Vagina (tissue), 2 donors: ENCODE results near the gene CDK6. TPM values are rescaled to one million over a fixed set of nuclear protein-coding genes. Genes with fewer than 3 reads are reported as not detected.

Experiments
- DNase-seq, 2 donors: peaks; one replicate each; pipeline ENCODE4 v3.0.0-alpha.2; 2017; ENCODE audit errors: extremely low spot score in 2 of 2
- H3K27ac ChIP-seq: fragments of 200-600 bp; sonication (generic); one replicate; pipeline ENCODE4 v1.5.1; 2019
- H3K27me3 ChIP-seq: fragments of 200-600 bp; sonication (generic); one replicate; pipeline ENCODE4 v1.5.1; 2019
- H3K36me3 ChIP-seq, 2 donors: fragments of 200-600 bp; sonication (generic); one replicate each; pipeline ENCODE4 v1.5.1; 2017 to 2019
- H3K4me1 ChIP-seq: fragments of 200-600 bp; sonication (generic); one replicate; pipeline ENCODE4 v1.5.1; 2019
- H3K4me3 ChIP-seq, 2 donors: fragments of 200-600 bp; sonication (generic); 1 replicate in 1 of 2; 2 replicates in 1 of 2; pipeline ENCODE4 v1.5.1; 2016 to 2019
- H3K9me3 ChIP-seq: fragments of 200-600 bp; sonication (generic); one replicate; pipeline ENCODE4 v1.5.1; 2019
- POLR2A ChIP-seq, 2 donors: fragments of 450-650 bp; IDR thresholded peaks; one replicate each; pipeline ENCODE4 v1.6.1; 2017; ENCODE audit warnings: antibody characterized with exemption in 2 of 2, mild to moderate bottlenecking in 2 of 2, moderate library complexity in 2 of 2
- POLR2AphosphoS5 ChIP-seq, 2 donors: sonication (generic); formaldehyde crosslinking; IDR thresholded peaks; one replicate each; pipeline ENCODE4 v1.9.0; 2017; ENCODE audit warnings: antibody characterized with exemption in 2 of 2, mild to moderate bottlenecking in 2 of 2, low read depth in 1 of 2; ENCODE audit not compliant: insufficient read depth in 1 of 2
- intact Hi-C: fragments of 100-400 bp; cut with DNase I; formaldehyde crosslinking; loops from one replicate; pipeline ENCODE4 v1.15.1; 2023
- total RNA-seq: library from RNA; depleted of rRNA; stranded (reverse); fragments of >200 nt; gene quantifications from one replicate; pipeline ENCODE4 v1.2.3, GENCODE V29; 2016
- TF ChIP-seq, protein P1 (sequence below), 3 experiments: fragments of 450-650 bp in 2 of 3; fragments of 200-600 bp in 1 of 3; sonication (generic) in 1 of 3; IDR thresholded peaks; one replicate each; pipeline ENCODE4 v1.5.1; 2017 to 2019; ENCODE audit warnings: antibody characterized with exemption in 3 of 3, mild to moderate bottlenecking in 2 of 3, moderate library complexity in 2 of 3

CDK6 gene
- total RNA-seq, 1 donor from 2014 or later = 20.6 TPM

DNA sequence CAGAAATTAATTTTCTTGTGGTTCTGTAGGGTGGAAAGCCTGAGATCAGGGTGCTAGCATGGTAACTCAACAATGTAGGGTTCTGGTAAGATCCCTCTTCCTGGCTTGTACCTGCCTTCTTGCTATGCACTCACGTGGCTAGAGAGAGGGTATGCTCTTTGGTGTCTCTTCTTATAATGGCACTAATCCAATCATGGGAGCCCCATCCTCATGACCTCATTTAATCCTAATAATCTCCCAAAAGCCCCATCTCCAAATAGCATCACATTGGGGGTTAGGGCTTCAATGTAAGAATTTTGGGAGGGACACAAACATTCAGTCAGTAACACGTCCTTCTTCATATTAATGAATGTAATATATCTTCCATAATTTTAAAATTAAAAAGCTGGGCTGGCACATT, 206.6 kb downstream of the CDK6 start:
- TF ChIP-seq, protein P1, sequence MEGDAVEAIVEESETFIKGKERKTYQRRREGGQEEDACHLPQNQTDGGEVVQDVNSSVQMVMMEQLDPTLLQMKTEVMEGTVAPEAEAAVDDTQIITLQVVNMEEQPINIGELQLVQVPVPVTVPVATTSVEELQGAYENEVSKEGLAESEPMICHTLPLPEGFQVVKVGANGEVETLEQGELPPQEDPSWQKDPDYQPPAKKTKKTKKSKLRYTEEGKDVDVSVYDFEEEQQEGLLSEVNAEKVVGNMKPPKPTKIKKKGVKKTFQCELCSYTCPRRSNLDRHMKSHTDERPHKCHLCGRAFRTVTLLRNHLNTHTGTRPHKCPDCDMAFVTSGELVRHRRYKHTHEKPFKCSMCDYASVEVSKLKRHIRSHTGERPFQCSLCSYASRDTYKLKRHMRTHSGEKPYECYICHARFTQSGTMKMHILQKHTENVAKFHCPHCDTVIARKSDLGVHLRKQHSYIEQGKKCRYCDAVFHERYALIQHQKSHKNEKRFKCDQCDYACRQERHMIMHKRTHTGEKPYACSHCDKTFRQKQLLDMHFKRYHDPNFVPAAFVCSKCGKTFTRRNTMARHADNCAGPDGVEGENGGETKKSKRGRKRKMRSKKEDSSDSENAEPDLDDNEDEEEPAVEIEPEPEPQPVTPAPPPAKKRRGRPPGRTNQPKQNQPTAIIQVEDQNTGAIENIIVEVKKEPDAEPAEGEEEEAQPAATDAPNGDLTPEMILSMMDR (IDR thresholded peaks at IDR 0.05) = no peak
- TF ChIP-seq POLR2AphosphoS5 (IDR thresholded peaks at IDR 0.05; ENCODE audit: insufficient read depth in 1 of 2, low read depth in 1 of 2) (no peak), POLR2A (IDR thresholded peaks at IDR 0.05) (no peak)
- Histone ChIP-seq H3K27me3 (no peaks in the 10 kb centered on the region), H3K9me3 (no peaks in the 10 kb centered on the region), H3K4me3 (no peak overlapping the region), H3K4me1 (peaks cover 20% of the 10 kb centered on the region), H3K36me3 (no peaks in the 10 kb centered on the region), H3K27ac (no peak overlapping the region)
- no peak for DNase-seq
- intact Hi-C loops = no loop called here

DNA sequence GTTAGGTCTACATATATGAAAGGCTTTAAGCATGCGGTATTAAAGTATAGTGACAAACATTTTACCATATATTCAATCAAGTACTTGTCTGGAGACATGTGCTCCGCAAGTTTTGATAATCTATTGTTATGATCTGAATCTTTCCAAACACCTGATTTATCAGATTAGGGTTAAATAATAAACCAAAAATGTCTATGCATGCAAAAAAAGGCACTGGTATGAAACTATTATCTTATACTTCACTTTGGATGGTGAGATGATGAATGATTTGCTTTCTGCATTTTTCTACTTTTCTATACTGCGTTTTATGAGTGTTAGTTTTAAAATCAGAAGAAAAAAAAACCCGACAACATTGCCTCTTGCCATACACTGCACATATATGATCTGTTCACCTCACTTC, 208.4 kb downstream of the CDK6 start:
- H3K27ac ChIP-seq = no peak overlapping the region
- no peak for DNase-seq
- H3K4me1 ChIP-seq = peaks cover 3% of the 10 kb centered on the region
- TF ChIP-seq POLR2AphosphoS5 (IDR thresholded peaks at IDR 0.05; ENCODE audit: insufficient read depth in 1 of 2, low read depth in 1 of 2) = no peak
- TF ChIP-seq, protein P1 (IDR thresholded peaks at IDR 0.05) = no peak
- no peak for TF ChIP-seq POLR2A (IDR thresholded peaks at IDR 0.05)
- H3K9me3 ChIP-seq = no peaks in the 10 kb centered on the region
- intact Hi-C loops = no loop called here
- no peak overlapping the region for H3K4me3 ChIP-seq
- H3K27me3 ChIP-seq = no peaks in the 10 kb centered on the region
- no peaks in the 10 kb centered on the region for H3K36me3 ChIP-seq

DNA sequence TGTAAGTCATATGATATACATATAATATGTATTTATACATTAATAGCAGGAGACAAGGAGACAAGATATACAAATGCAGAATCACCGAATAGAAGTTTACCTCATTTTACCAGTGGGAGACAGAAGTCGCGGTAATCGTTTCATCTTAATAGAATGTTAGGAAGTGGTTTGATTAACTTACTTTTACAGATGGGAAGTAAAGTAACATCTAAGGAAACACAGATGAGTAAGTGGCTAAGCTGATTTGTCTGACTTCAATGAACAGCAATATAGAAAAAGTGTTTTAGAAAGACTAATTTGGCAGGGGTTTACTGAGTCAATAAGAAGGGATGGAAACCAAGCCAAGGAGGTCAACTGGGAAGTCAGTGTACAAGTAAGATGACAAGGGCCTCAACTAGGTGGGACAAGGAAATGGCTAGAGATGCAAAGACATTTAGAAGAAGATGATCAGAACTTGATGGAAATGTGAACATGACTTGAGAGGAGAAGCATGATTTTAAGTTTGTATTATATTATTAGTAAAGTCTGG, 210.0 kb downstream of the CDK6 start:
- no peak for DNase-seq
- intact Hi-C loops = no loop called here
- no peak for TF ChIP-seq POLR2AphosphoS5 (IDR thresholded peaks at IDR 0.05; ENCODE audit: insufficient read depth in 1 of 2, low read depth in 1 of 2)
- Histone ChIP-seq H3K4me1 (peaks cover 7% of the 10 kb centered on the region), H3K9me3 (no peaks in the 10 kb centered on the region), H3K27ac (no peak overlapping the region), H3K36me3 (no peaks in the 10 kb centered on the region), H3K4me3 (no peak overlapping the region), H3K27me3 (no peaks in the 10 kb centered on the region)

DNA sequence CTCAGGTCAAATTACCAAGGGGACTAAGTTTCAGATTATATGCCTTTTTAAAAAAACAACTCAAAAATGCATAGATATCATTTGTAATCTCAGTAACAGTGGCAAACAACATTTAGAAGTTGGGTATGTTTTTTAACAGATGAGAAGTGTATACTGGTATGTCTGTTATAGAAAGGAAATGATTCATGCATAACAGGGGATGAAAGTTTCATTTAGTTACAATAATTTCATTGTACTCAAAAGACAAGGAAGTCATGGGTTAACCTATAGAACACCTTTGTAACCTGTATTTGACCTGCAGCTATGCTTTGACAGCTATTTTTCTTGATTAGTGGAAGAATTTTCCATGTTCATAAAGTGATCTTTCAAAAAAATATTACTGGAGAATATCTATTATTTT, 210.8 kb downstream of the CDK6 start:
- no peaks in the 10 kb centered on the region for H3K9me3 ChIP-seq
- intact Hi-C loops = no loop called here
- no peaks in the 10 kb centered on the region for H3K36me3 ChIP-seq
- peaks cover 11% of the 10 kb centered on the region for H3K4me1 ChIP-seq
- H3K27me3 ChIP-seq = no peaks in the 10 kb centered on the region
- H3K4me3 ChIP-seq = no peak overlapping the region
- H3K27ac ChIP-seq = no peak overlapping the region
- TF ChIP-seq, protein P1 (IDR thresholded peaks at IDR 0.05) = no peak
- TF ChIP-seq POLR2A (IDR thresholded peaks at IDR 0.05) (no peak), POLR2AphosphoS5 (IDR thresholded peaks at IDR 0.05; ENCODE audit: insufficient read depth in 1 of 2, low read depth in 1 of 2) (no peak)
- no peak for DNase-seq

DNA sequence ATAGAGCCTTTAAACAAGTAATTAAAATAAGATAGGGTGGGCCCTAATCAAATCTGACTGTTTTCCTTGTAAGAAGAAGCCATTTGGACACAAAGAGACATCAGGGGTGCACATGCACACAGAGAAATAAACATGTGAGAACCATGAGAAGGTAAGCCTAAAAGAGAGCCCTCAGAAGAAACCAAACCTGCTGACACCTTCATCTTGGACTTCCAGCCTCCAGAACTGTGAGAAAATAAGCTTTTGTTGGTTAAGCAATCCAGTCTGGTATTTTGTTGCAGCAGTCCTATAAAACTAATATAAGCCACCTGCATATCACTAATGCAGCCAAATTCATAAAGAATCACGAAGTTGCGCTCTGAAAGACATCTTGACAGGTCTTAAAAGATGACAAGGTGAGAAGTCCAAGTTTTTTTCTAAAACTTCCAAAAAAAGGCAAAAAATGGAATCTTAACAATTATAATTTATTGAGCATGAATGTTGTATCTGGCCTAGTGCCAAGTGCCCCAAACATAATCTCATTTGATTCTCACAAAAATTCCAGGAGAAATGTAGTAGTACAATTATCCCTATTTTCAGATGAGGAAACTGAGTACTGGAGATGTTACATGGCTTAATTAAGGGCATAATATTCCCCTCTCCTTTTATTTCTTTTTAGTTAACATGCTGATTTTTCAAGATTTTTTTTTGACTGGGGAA, 211.9 kb downstream of the CDK6 start:
- intact Hi-C loops = loop anchor here (5.0 kb wide), 1 partner anchor 433 kb away; no protein-coding TSS in a partner anchor
- Histone ChIP-seq H3K36me3 (no peaks in the 10 kb centered on the region), H3K9me3 (no peaks in the 10 kb centered on the region), H3K4me3 (no peak overlapping the region), H3K27me3 (no peaks in the 10 kb centered on the region), H3K27ac (no peak overlapping the region), H3K4me1 (peaks cover 11% of the 10 kb centered on the region)
- no peak for DNase-seq
- TF ChIP-seq, protein P1 (IDR thresholded peaks at IDR 0.05) = no peak
- TF ChIP-seq POLR2AphosphoS5 (IDR thresholded peaks at IDR 0.05; ENCODE audit: insufficient read depth in 1 of 2, low read depth in 1 of 2) (no peak), POLR2A (IDR thresholded peaks at IDR 0.05) (no peak)
